ENCODE measurements around the gene COTL1. TPM values are rescaled to one million over a fixed set of nuclear protein-coding genes. Genes with fewer than 3 reads are reported as not detected.
A peak's percentile ranks its signal among the peaks of the same experiment; 100 is the strongest.
"Not testable (repeated sequence)": the region's sequence is repeated elsewhere in the genome, so short reads cannot be mapped to it uniquely, and the experiment has no call there.

Gene COTL1
- total RNA-seq, 1 donor from 2014 or later: 483 TPM

GRCh38 chr16:84530590-84530989 is 87.3 kb downstream of the COTL1 start:
- Mint-ChIP-seq H3K4me1 (ENCODE audit: low read depth) (peaks cover 26% of the 10 kb centered on the region), H3K36me3 (ENCODE audit: low read depth) (peaks cover 64% of the 10 kb centered on the region), H3K4me3 (ENCODE audit: low read depth) (no peak overlapping the region), H3K9me3 (peaks cover 14% of the 10 kb centered on the region), H3K27ac (no peak overlapping the region), H3K27me3 (ENCODE audit: low read depth) (no peaks in the 10 kb centered on the region)
- intact Hi-C loops (cut with micrococcal nuclease): no loop called here
- no peak for DNase-seq (ENCODE audit: low spot score)

- Mint-ChIP-seq H3K4me1 (ENCODE audit: low read depth) (peaks cover 23% of the 10 kb centered on the region), H3K27me3 (ENCODE audit: low read depth) (no peaks in the 10 kb centered on the region), H3K27ac (no peak overlapping the region), H3K4me3 (ENCODE audit: low read depth) (no peak overlapping the region), H3K9me3 (peaks cover 14% of the 10 kb centered on the region), H3K36me3 (ENCODE audit: low read depth) (peaks cover 63% of the 10 kb centered on the region)
- intact Hi-C loops (cut with micrococcal nuclease): no loop called here
- no peak for DNase-seq (ENCODE audit: low spot score)
These were observed 88.3 kb downstream of the COTL1 start for GRCh38 chr16:84529607-84530006.

- peaks cover 23% of the 10 kb centered on the region for H3K4me1 Mint-ChIP-seq (ENCODE audit: low read depth)
- H3K27ac Mint-ChIP-seq: no peak overlapping the region
- peaks cover 67% of the 10 kb centered on the region for H3K36me3 Mint-ChIP-seq (ENCODE audit: low read depth)
- H3K9me3 Mint-ChIP-seq: peaks cover 14% of the 10 kb centered on the region
- H3K4me3 Mint-ChIP-seq (ENCODE audit: low read depth): no peak overlapping the region
- H3K27me3 Mint-ChIP-seq (ENCODE audit: low read depth): no peaks in the 10 kb centered on the region
- no peak for DNase-seq (ENCODE audit: low spot score)
- intact Hi-C loops (cut with micrococcal nuclease): no loop called here
These were observed 89.6 kb downstream of the COTL1 start for GRCh38 chr16:84528322-84528721.

- Mint-ChIP-seq H3K27ac (no peak overlapping the region), H3K4me3 (ENCODE audit: low read depth) (no peak overlapping the region), H3K36me3 (ENCODE audit: low read depth) (peaks cover 67% of the 10 kb centered on the region), H3K27me3 (ENCODE audit: low read depth) (no peaks in the 10 kb centered on the region), H3K9me3 (peaks cover 14% of the 10 kb centered on the region), H3K4me1 (ENCODE audit: low read depth) (peaks cover 20% of the 10 kb centered on the region)
- DNase-seq (ENCODE audit: low spot score): no peak
- intact Hi-C loops (cut with micrococcal nuclease): no loop called here
These were observed 90.2 kb downstream of the COTL1 start for GRCh38 chr16:84527532-84528269.

GRCh38 chr16:84526794-84527531 is 90.9 kb downstream of the COTL1 start:
- peaks cover 13% of the 10 kb centered on the region for H3K4me1 Mint-ChIP-seq (ENCODE audit: low read depth)
- peaks cover 14% of the 10 kb centered on the region for H3K9me3 Mint-ChIP-seq
- no peak for DNase-seq (ENCODE audit: low spot score)
- H3K27ac Mint-ChIP-seq: no peak overlapping the region
- H3K4me3 Mint-ChIP-seq (ENCODE audit: low read depth): no peak overlapping the region
- H3K27me3 Mint-ChIP-seq (ENCODE audit: low read depth): no peaks in the 10 kb centered on the region
- intact Hi-C loops (cut with micrococcal nuclease): no loop called here
- H3K36me3 Mint-ChIP-seq (ENCODE audit: low read depth): peaks cover 67% of the 10 kb centered on the region

- DNase-seq (ENCODE audit: low spot score); intact Hi-C loops (cut with micrococcal nuclease); H3K4me3 Mint-ChIP-seq (ENCODE audit: low read depth); H3K9me3 Mint-ChIP-seq; H3K27me3 Mint-ChIP-seq (ENCODE audit: low read depth); H3K27ac Mint-ChIP-seq: not testable (repeated sequence)
- H3K4me1 Mint-ChIP-seq (ENCODE audit: low read depth): peaks cover 22% of the 10 kb centered on the region
- peaks cover 51% of the 10 kb centered on the region for H3K36me3 Mint-ChIP-seq (ENCODE audit: low read depth)
These were observed 92.8 kb downstream of the COTL1 start for GRCh38 chr16:84524941-84525581.

GRCh38 chr16:84524346-84524920 is 93.4 kb downstream of the COTL1 start:
- Mint-ChIP-seq H3K27ac (no peak overlapping the region), H3K4me3 (ENCODE audit: low read depth) (no peak overlapping the region), H3K9me3 (peaks cover 5% of the 10 kb centered on the region), H3K27me3 (ENCODE audit: low read depth) (no peaks in the 10 kb centered on the region), H3K36me3 (ENCODE audit: low read depth) (peaks cover 44% of the 10 kb centered on the region), H3K4me1 (ENCODE audit: low read depth) (peaks cover 28% of the 10 kb centered on the region)
- no peak for DNase-seq (ENCODE audit: low spot score)
- intact Hi-C loops (cut with micrococcal nuclease): no loop called here

- H3K4me3 Mint-ChIP-seq (ENCODE audit: low read depth): no peak overlapping the region
- H3K4me1 Mint-ChIP-seq (ENCODE audit: low read depth): peaks cover 42% of the 10 kb centered on the region
- H3K36me3 Mint-ChIP-seq (ENCODE audit: low read depth): peaks cover 36% of the 10 kb centered on the region
- H3K27me3 Mint-ChIP-seq (ENCODE audit: low read depth): no peaks in the 10 kb centered on the region
- no peaks in the 10 kb centered on the region for H3K9me3 Mint-ChIP-seq
- no peak for DNase-seq (ENCODE audit: low spot score)
- H3K27ac Mint-ChIP-seq: peak overlapping the region; percentile 60
- intact Hi-C loops (cut with micrococcal nuclease): no loop called here
These were observed 96.4 kb downstream of the COTL1 start for GRCh38 chr16:84521497-84521770.

- H3K4me3 Mint-ChIP-seq (ENCODE audit: low read depth): no peak overlapping the region
- H3K9me3 Mint-ChIP-seq: no peaks in the 10 kb centered on the region
- no peak for DNase-seq (ENCODE audit: low spot score)
- intact Hi-C loops (cut with micrococcal nuclease): no loop called here
- no peaks in the 10 kb centered on the region for H3K27me3 Mint-ChIP-seq (ENCODE audit: low read depth)
- peaks cover 38% of the 10 kb centered on the region for H3K36me3 Mint-ChIP-seq (ENCODE audit: low read depth)
- peak overlapping the region; percentile 19 for H3K27ac Mint-ChIP-seq
- H3K4me1 Mint-ChIP-seq (ENCODE audit: low read depth): peaks cover 46% of the 10 kb centered on the region
These were observed 97.0 kb downstream of the COTL1 start for GRCh38 chr16:84520725-84521496.

GRCh38 chr16:84519855-84520254 is 98.0 kb downstream of the COTL1 start:
- Mint-ChIP-seq H3K9me3 (no peaks in the 10 kb centered on the region), H3K36me3 (ENCODE audit: low read depth) (peaks cover 34% of the 10 kb centered on the region), H3K27me3 (ENCODE audit: low read depth) (no peaks in the 10 kb centered on the region), H3K27ac (peak overlapping the region; percentile 85), H3K4me3 (ENCODE audit: low read depth) (no peak overlapping the region), H3K4me1 (ENCODE audit: low read depth) (peaks cover 54% of the 10 kb centered on the region)
- intact Hi-C loops (cut with micrococcal nuclease): no loop called here
- DNase-seq (ENCODE audit: low spot score): no peak

GRCh38 chr16:84518804-84519341 is 99.0 kb downstream of the COTL1 start:
- peak; percentile 76 for DNase-seq (ENCODE audit: low spot score)
- H3K9me3 Mint-ChIP-seq: no peaks in the 10 kb centered on the region
- H3K27ac Mint-ChIP-seq: peak overlapping the region; percentile 85
- intact Hi-C loops (cut with micrococcal nuclease): no loop called here
- no peak overlapping the region for H3K4me3 Mint-ChIP-seq (ENCODE audit: low read depth)
- H3K36me3 Mint-ChIP-seq (ENCODE audit: low read depth): peaks cover 34% of the 10 kb centered on the region
- peaks cover 64% of the 10 kb centered on the region for H3K4me1 Mint-ChIP-seq (ENCODE audit: low read depth)
- no peaks in the 10 kb centered on the region for H3K27me3 Mint-ChIP-seq (ENCODE audit: low read depth)

- H3K27me3 Mint-ChIP-seq (ENCODE audit: low read depth); H3K9me3 Mint-ChIP-seq; intact Hi-C loops (cut with micrococcal nuclease); DNase-seq (ENCODE audit: low spot score); H3K4me3 Mint-ChIP-seq (ENCODE audit: low read depth): not testable (repeated sequence)
- Mint-ChIP-seq H3K36me3 (ENCODE audit: low read depth) (peaks cover 29% of the 10 kb centered on the region), H3K27ac (peak overlapping the region; percentile 85), H3K4me1 (ENCODE audit: low read depth) (peaks cover 70% of the 10 kb centered on the region)
These were observed 99.7 kb downstream of the COTL1 start for GRCh38 chr16:84518220-84518619.
